C4-2B (cell line): Measurements from ENCODE around the gene AP5M1.

Experiments
- CTCF ChIP-seq: fragments of 450-650 bp; conservative IDR thresholded peaks from 2 replicates; pipeline ENCODE4 v1.5.1; 2017; ENCODE audit warnings: mild to moderate bottlenecking
- ZFX ChIP-seq: fragments of 450-650 bp; IDR thresholded peaks from 2 replicates; pipeline ENCODE4 v1.6.1; 2017

- no peak for TF ChIP-seq CTCF
- no peak for TF ChIP-seq ZFX
Measured at GRCh38 chr14:57277062-57277461, 8.3 kb downstream of the AP5M1 start.
